CD4-positive, alpha-beta T cell treated with Interleukin-2 at 100 ng/mL for 4 hours (primary cell): ENCODE measurements around the gene SLC35G4.
"Not testable (repeated sequence)": the region's sequence is repeated elsewhere in the genome, so short reads cannot be mapped to it uniquely, and the experiment has no call there.

Experiments
- DNase-seq: peaks from one replicate; pipeline ENCODE4 v3.0.0-alpha.2; 2020; ENCODE audit warnings: low spot score

The SLC35G4 gene

DNA sequence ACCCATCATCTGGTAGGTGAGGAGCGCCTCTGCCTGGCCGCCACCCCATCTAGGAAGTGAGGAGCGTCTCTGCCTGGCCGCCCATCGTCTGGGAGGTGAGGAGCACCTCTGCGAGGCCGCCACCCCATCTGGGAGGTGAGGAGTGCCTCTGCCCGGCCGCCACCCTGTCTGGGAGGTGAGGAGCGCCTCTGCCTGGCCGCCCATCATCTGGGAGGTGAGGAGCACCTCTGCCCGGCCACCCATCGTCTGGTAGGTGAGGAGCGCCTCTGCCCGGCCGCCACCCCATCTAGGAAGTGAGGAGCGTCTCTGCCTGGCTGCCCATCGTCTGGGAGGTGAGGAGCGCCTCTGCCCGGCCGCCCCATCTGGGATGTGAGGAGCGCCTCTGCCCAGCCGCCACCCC lies 4.2 kb downstream of the SLC35G4 start:
- not testable (repeated sequence) for DNase-seq

DNA sequence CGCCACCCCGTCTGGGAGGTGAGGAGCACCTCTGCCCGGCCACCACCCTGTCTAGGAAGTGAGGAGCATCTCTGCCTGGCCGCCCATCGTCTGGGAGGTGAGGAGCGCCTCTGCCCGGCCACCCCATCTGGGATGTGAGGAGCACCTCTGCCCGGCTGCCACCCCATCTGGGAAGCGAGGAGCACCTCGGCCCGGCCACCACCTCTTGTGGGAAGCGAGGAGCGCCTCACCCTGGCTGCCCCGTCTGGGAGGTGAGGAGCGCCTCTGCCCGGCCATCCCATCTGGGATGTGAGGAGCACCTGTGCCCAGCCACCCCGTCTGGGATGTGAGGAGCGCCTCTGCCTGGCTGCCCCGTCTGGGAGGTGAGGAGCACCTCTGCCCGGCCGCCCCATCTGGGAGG lies 4.6 kb downstream of the SLC35G4 start:
- DNase-seq = not testable (repeated sequence)

DNA sequence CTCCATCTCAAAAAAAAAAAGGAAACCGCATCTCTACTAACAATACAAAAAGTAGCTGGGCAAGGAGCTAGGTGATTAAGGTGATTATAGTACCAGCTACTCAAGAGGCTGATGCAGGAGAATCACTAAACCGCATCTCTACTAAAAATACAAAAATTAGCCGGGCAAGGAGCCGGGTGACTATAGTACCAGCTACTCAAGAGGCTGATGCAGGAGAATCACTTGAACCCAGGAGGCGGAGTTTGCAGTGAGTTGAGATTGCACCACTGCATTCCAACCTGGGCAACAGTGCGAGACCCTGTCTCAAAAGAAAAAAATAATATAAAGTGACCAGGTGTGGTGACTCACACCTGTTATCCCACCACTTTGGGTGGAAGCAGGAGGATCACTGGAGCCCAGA lies 5.6 kb downstream of the SLC35G4 start:
- not testable (repeated sequence) for DNase-seq

DNA sequence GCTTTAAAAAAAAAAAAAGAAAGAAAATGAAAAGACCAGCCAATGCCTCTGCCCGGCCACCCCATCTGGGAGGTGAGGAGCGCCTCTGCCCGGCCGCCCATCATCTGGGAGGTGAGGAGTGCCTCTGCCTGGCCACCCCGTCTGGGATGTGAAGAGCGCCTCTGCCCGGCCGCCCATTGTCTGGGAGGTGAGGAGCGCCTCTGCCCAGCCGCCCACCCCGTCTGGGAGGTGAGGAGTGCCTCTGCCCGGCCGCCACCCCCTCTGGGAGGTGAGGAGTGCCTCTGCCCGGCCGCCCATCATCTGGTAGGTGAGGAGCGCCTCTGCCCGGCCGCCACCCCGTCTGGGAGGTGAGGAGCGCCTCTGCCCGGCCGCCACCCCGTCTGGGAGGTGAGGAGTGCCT lies 37.9 kb downstream of the SLC35G4 start:
- not testable (repeated sequence) for DNase-seq

DNA sequence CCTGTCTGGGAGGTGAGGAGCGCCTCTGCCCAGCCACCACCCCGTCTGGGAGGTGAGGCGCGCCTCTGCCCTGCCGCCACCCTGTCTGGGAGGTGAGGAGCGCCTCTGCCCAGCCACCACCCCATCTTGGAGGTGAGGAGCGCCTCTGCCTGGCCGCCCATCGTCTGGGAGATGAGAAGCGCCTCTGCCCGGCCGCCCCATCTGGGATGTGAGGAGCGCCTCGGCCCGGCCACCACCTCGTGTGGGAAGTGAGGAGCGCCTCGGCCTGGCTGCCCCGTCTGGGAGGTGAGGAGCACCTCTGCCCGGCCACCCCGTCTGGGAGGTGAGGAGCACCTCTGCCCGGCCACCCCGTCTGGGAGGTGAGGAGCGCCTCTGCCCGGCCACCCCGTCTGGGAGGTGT lies 38.4 kb downstream of the SLC35G4 start:
- DNase-seq = not testable (repeated sequence)

DNA sequence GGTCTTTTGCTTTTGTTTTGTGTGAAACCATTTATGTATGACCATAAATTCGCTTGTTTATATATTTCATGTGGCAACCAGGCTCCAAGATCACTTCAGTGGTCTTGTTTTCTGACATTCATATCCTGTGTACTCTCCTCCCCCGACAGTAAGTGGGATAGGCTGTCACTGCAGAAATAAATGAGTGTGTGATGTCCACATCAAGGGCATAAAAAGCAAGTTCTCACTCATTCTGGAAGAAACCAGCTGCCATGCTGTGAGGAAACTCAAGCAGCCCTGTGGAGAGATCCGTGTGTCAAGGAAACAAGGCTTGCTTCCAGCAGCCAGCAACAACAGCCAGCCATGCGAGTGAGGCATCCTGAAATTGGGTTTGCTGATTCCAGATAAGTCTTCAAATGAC lies 40.4 kb downstream of the SLC35G4 start:
- no peak for DNase-seq

DNA sequence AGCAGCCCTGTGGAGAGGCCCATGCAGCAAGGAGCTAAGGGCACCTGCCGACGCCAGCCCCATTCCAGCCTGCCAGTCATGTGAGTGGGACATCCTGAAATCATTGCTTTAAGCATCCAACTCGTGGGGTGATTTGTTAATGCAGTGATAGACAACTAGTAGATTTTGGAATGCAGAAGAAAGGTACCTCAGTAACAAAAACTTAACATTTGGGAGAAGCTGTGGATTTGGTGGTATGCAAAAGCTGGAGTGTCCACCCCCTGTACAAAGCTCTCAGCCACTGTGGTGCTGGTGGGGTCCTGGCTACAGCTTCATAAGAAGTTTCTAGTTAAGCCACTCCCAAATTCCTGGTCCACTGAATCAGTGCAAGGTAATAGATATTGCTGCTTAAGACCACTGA lies 42.5 kb downstream of the SLC35G4 start:
- no peak for DNase-seq

DNA sequence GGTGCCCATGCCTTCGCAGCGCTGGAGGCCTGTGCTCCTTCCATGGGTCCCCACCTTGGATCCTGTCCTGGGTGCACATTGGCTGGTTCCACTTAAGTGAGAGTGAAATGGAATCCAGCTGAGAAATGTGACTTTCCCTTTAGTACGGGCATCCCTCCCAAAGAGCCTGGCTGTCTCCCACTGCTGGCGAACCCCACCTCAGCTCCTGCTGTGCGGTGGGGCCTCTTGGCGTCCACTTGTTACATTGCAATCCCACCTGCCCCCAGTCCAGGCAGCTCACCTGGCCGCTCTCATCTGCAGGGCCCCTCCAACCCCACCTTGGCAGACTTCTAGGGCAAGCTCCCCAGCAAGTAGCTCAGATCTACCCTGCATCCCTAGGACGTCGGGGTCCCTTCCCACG lies 44.1 kb downstream of the SLC35G4 start:
- DNase-seq = no peak

DNA sequence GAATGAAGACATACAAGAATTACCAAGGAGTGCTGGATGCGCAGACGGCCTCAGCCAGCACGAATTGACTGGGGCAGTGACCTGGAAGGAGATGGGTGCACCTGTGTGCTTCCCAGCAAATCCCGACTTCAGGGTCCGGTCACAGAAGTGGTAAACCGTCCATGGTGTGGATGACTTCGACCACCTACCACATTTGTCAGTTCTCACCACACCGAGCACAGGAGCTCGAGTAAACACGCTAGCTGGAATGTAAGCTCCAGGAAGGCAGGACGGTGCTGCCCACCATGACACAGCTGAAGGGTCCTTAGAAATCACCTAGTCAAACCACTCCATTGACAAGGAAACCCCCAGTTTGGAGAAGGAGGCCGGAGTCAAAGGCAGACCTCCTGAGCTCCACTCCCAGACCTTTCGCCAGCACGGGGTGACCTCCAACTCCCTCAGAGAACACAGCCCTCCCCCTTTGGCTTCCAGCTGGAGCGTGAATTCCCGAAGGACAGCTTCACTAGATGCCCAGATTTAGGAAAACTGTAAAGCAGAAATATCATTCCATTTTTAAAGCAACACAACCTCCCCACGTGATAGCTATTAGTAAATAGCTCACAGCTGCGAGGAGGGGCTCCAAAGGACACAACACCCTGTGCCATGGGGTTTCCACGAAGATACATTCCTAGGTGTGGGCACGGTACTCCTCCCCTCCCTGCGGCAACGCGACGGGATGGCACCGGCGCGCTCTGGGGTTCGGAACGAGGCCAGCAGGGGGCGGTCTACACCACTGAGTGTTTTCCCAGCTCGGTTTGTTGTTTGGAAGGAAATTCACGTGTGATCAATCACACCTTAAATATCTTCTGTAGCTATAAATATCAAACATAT lies 45.6 kb downstream of the SLC35G4 start:
- DNase-seq = peak; percentile 13

DNA sequence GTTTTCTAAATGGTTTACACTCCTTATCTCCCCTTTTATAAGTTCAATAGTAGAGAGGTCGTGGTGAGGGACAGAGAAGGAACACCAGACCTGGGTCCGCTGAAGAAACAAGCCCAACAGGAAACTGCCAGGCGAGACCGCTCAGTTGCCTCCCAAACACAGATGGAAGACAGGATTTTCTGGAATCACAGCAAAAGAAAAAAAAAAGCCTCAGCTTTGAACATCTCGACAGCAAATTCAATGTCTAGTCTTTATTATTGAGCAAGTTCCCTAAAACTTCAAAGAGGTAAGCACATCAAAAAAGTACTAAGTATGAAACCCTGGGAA lies 46.2 kb downstream of the SLC35G4 start:
- DNase-seq = no peak

DNA sequence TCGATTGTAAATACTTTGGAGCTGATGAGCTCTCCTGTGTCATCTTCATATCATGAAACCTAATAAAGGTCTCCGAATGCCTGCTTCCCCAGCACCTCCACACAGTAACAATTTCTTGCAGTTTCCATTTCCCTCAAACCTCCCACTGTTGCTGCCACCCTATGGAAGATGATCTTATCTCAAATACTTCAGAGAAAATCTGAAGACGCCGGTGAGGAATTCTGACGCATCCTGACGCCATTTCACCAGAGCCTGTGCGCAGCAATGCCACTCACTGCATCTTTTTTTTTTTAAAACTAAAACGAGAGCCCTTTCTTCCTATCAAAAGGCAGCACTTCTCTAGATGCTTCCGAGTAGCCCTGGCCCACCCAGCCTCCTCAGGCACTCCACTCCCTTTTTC lies 47.8 kb downstream of the SLC35G4 start:
- DNase-seq = no peak

DNA sequence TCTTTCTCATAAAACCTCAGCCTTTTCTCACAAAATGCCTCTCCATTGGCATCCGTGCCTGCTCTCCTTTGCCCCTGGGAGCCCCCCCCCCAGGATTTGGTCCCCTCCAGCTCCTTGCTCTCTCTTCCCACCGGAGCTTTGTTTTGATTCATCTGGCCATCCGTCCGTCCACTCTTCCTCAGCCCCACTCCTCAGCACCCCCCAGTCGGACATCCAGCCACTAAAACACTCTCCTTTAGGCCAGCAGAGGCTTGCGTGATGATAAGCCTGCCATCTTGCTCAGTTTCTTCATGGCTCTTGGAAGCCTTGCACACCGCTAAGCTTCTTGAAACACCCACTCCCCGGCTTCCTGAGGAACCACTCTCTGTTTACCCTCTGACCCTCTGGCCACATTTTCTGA lies 48.2 kb downstream of the SLC35G4 start:
- no peak for DNase-seq

DNA sequence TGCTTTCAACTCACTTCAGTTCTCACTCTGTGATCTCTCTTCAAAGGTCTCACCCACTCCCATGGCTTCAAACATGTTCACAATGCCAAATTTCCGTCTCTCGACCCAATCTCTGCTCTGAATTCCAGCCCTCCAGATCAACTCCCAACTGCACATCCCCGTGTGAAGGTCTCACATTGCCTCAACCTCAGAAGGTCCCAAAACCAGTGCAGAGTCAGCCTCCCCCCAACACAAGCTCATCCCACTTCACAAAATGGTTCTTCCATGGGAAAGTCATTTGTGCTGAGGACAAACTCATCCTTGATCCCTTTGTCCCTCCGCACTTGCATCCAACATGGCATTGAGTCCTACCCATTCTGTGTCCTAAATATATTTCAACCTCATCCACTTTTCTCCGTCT lies 48.6 kb downstream of the SLC35G4 start:
- no peak for DNase-seq

DNA sequence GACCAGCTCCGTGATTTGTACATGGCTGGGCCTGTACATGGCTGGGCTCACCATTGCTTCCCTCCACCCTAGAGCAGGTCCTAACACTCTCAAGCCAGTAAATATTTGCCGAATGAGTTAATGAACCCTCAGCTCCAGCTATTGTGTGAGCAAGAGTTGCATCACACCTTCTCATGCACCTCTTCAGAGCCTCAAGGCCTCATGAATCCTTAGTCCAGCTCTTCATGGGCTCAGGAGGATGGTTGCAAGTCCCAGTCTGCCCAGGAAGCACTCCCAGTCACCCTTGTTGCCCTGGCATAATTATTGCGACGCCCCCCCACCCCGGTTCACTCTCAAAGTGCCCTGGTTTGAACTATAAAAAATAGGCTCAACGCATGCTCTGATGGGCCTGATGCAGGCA lies 49.6 kb downstream of the SLC35G4 start:
- no peak for DNase-seq
